GM04504 (cell line): ENCODE measurements around the gene MECR.
"Not testable (repeated sequence)": the region's sequence is repeated elsewhere in the genome, so short reads cannot be mapped to it uniquely, and the experiment has no call there.

Source experiments
- DNase-seq: peaks from one replicate; pipeline ENCODE4 v3.0.0-alpha.2; 2012; ENCODE audit warnings: low read depth

MECR gene

DNA sequence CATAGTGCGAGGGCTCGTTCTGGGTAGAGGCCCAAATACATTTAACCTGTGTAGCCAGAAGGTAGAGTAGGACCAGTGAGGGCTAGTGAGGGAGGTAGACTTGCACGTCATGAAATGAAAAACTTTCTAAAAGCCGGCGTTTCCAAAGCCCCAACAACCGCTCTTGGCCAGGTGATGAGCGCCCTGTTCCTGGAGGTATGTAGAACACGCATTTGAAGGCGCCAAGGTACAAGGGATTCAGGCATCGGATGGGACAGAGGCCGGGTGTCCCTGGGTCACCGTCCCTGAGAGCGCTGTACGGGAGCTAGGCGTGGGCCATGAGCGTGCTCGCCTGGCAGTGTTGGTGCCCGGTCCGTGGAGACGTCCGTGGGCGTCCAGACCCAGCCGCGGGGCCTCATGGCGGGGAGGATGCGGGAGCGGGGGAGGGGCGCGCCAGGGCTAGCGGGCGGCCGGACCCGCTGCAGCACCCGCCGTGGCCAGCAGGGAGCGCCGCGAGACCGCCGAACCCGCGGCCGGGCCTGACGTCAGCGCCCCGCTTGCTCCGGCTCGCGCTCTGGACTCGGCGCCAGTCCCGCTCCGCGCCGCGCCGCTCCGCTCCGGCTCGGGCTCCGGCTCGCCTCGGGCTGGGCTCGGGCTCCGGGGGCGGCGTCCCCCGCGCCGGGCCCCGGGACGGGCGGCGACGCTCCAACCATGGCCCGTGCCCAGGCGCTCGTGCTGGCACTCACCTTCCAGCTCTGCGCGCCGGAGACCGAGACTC lies 5.4 kb upstream of the MECR start, which contains the start of gene PTPRU:
PTPRU (plus strand) TSS at position 568 of the 757 bp plus-strand sequence; CDS start at position 691, 123 bp downstream.
- no peak for DNase-seq

DNA sequence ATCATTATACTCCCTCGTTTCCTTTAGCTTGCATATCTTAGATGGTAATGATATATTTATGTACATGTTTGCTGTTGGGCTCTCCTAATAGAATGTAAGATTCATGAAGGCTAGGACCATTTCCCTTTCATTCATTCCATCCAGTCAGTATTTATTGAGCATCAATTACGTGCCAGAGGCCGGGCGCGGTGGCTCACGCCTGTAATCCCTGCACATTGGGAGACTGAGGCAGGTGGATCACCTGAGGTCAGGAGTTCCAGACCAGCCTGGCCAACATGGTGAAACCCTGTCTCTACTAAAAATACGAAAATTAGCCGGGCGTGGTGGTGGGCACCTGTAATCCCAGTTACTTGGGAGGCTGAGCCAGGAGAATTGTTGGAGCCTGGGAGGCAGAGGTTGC lies 4.1 kb upstream of the MECR start:
- not testable (repeated sequence) for DNase-seq

DNA sequence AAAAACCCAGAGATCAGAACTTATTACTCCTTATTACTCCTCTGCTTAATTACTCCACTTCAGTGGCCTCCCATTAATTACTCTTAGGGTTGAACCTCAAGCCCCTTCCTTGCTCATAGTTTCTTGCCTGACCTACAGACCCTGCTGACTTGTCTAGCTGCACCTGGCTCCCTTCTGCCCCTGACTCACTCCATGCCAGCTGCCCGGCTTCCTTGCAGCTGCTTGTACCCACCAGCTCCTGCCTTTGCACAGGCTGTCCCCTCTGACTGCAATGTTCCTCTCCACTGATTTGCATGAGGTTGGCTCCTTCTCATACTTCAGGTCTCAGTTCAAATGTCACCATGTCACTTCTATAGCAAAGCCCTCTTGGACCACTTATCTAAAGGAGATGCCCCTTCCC lies 3.7 kb upstream of the MECR start:
- no peak for DNase-seq

DNA sequence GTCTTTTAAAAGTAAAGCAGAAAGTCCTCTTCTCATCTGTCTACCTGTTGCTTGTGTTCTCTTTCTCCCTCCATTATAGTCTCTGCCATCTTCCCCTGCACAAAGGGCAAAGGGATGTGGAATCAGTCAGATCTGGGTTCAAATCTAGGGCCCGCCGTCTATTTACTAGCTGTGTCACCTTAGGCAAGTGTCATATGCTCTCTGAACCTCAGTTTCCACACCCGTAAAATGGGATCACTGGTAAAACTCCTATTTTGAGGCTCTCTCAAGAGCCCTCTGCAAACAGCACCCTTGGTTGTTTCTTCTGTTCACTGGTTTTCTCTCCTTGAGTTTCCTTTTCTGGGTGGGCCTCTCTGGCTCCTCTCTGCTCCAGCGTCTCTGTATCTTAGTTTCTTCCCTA lies 3.0 kb upstream of the MECR start:
- DNase-seq, result no peak

DNA sequence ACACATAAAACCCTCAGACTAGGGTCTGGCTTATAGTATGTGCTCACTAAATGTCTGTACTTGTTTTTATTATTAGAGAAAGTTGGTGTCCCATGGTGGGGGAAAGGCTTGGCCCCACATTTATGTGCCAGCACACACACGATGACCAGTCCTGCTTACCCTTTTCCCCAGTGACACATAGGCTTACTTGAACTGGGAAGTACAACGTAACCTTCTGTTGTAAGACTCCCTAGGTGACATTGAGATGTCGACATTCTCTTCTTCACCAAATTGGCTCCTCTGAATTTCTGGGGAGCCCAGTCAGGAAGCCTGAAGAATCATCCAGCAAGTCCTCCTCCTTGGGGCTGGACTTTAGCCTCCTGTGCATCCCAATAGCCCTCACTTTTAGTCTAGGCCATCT lies 1.7 kb upstream of the MECR start:
- DNase-seq, result no peak

DNA sequence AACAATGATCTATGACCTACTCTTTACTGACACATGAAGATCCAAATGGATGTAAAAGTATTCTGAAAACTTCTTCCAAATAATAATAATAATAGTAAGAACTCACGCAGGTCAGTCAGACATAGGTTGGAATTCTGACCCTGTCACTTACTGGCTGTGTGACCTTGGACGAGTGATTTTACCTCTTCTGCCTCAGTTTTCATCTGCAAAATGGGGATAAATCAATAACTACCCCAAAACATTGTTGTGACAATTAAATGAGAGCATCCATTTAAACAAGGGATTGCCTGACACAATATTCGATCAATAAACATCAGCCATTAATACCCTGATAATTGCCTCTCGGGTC lies 556 bp downstream of the MECR start:
- DNase-seq, result no peak

DNA sequence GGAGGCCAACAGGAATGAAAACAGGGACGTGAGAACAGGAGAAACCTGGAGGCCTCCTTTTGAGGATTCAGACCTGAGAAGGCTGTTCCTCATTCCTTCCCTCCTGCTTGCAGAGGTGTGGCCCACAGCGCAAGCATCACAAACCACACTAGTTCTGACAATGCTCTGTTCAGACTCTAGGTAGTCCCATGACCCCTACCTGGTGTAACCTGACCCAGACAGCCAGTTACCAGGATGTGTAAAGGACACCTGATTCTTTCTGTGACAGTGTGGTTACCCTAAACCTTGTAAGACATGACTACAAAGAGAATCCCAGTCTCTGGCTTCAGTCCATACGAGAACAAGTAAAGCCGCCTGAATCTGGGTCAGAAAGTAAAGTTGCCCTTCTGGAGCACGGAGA lies 3.2 kb downstream of the MECR start:
- DNase-seq, result no peak

DNA sequence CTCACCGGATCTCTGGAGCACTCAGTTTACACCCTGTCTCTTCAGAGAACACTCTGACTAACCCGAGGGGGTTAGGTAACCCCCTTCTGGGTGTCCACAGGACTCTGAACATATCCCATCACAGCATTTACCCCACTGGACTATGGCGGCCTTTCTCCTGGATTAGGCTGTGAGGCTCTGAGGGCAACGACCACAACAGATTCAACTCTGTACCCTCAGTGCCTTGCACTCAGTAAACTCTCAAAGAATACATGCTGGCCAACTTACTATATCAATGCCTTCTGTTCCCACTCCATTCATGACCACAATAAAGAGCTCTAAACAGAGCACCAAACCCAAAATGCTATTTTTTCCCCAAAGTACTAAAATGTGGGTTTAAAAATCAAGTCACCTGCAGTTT lies 5.4 kb downstream of the MECR start:
- DNase-seq, result no peak

DNA sequence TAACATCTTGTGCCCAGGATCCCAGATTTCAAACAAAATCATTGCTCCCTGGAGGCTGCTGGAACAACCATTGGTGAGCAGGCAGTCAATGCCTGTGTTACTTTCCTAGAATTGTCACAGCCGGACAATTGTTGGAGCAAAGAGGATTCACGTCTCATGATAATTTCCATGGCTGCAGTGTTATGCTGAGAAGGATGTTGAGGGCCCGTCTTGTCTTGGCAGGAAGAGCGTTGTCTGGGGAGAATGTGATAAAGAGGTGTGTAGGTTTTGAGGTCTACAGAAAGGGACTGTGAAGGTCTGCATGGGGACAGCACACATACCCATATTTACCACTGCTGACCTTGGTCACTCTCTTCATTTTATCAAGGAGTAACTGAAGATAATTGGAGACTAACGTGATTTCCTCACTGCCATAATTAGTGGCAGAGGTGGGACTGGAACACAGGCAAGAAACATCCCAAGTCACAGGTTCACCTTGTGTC lies 6.3 kb downstream of the MECR start:
- no peak for DNase-seq

DNA sequence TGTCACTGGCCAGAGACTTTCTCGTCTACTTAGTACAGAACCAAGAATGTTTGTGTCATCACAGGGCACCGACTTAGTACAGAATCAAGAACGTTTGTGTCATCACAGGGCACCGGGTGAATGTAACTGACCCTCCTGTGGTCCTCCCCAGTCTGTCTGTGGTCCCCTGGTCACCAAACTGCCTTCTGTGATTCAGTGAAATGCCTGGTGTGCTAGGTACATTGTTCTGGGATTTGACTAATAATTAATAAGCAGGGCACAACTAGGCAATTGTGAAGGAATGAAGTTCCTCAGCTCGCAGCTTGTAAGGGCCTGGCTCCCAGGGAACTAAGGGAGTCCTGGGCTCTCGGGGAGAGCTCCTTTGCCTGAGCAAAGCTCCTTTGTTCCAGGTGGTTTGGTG lies 7.2 kb downstream of the MECR start:
- DNase-seq, result no peak

DNA sequence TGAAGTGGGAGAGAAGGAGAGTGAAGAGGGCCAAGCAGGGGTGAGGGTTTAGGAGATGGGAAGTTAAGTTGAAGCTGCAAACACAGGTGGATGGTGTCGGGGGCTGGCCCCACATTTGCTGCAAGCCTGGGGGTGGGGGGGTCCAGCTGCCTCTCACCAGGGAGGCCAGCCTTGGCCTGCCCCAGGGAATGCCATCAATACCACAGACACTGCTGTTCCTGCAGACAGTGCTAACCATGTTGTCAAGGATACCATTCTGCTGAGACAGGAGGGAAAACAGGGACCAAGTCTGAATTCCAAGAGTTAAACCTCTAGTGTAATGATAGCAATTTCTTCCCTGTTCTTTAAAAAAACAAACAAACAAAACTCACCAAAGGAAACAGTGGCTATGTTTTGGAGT lies 8.0 kb downstream of the MECR start:
- DNase-seq, result no peak

DNA sequence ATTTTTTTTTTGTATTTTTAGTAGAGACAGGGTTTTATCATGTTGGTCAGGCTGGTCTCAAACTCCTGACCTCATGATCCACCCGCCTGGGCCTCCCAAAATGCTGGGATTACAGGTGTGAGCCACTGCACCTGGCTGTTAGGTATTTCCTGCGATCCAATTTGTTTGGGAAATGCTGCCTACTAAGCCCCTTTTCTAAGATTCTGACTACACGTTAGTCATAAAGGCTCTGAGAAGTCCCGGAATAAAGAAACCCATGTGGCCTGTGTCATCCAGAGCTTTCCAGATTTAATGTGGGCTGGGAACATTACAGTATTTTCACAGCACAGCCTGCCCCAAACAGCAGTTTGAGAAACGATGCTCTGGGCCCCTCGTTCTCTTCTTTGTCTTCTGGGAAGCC lies 8.5 kb downstream of the MECR start:
- not testable (repeated sequence) for DNase-seq

DNA sequence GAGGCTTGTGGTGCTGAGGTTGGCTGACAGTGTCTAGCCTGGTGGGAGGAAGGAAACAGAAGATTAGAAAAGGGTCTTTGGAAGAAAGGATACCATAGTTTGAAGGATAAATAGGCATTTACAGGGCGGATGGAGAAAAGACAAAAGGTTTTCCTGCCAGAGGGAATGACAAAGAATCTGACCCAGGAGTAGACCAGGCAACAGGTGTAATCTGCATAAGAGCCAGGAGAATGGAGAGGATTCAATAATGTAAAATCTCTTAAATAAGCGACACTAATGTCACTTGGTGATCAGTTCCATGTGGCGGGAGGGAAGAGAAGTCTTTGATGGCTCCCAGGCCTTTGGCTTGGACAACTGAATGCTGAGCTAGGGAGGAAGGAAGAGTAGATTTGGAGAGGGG lies 9.4 kb downstream of the MECR start:
- DNase-seq, result no peak

DNA sequence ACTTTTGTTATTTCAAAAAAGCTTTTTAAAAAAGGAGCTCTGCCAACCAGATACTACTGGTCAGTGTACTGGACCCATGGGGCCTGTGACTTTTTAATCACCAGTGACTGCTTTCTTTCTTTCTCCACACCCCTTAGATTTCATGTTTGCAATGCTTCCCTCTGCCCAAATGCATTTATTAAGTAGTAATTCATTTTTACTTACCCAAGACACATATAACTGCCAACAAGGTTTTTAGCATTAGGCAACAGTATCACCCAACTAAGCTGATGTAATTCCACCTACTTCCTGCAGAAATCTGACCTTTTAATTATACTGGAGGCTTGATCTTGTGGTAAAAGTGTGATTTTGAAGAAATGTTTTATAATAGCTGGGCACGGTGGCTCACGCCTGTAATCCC lies 12.5 kb downstream of the MECR start:
- peak; percentile 48 for DNase-seq

DNA sequence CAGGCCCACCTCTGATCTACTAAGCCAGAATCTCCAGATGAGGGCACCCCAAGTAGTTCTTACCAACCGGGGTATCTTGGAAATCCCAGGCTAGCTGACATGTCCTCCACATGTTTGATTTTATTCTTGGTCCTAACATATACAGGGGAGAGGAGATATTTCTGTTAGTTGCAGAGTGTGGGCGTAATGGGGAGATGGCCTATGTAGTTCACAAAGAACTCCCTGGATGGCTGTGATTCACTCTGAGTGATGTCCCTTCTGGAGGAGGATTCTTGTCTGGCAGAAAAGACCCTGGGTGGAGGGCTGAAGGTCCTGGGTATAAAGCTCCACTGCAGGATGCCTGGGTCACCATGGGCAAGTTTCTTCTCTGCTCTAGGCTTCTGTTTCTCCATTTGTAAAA lies 13.1 kb downstream of the MECR start:
- no peak for DNase-seq

DNA sequence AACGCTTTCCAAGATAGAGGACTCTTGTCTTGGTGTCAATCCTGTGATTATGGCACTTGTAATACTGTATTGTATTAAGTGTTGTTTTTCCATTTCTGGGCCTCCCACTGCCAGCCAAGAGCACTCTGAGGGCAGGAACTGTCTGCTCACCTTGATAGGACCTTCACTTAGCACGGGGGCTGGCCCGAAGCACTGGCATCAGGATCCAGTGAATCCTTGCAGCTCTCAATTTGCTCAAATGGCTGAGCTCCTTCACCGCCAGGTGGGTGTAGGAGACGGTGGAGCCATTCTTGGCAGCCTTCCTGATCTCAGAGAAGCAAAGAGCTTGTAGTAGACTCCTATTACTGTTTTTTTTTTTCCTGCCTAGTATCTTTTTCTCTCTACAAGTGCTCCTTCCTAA lies 17.7 kb downstream of the MECR start:
- DNase-seq, result no peak

DNA sequence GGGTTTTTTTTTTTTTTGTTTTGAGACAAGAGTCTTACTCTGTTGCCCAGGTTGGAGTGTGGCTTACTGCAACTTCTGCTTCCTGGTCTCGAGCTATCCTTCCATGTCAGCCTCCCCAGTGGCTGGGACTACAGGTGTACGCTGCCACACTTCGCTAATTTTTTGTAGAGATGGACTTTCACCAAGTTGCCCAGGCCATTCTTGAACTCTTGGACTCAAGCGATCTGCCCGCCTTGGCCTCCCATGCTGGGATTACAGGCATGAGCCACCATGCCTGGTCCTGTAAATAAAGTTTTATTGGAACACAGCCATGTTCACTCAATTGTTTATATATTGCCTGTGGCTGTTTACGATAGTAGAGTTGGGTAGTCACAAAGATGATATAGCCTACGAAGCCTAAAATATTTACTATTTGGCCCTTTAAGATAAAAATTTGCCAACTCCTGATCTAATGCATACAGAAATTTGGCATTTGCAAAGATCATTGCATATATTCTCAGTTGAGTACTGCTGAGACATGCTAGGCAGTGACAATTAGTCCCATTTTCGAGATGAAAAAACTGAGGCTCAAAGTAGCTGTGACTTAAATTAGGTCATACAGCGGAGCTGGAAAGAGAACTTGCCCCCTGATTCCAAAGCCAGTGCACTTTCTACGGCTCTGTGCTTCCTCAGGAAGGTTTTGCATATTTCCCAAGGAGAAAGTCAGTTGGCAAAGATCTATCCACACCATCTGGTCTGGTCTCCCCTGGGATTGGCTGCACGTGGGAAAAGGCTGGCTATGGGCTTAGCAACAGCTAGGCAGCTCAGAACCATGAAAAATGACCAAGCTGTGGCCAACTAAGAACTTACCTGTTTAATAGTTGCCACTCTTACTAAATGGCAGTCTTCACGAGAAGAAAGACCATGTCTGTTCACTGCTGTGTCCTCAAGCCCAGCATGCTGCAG lies 19.4 kb downstream of the MECR start:
- DNase-seq, result peak; percentile 19

DNA sequence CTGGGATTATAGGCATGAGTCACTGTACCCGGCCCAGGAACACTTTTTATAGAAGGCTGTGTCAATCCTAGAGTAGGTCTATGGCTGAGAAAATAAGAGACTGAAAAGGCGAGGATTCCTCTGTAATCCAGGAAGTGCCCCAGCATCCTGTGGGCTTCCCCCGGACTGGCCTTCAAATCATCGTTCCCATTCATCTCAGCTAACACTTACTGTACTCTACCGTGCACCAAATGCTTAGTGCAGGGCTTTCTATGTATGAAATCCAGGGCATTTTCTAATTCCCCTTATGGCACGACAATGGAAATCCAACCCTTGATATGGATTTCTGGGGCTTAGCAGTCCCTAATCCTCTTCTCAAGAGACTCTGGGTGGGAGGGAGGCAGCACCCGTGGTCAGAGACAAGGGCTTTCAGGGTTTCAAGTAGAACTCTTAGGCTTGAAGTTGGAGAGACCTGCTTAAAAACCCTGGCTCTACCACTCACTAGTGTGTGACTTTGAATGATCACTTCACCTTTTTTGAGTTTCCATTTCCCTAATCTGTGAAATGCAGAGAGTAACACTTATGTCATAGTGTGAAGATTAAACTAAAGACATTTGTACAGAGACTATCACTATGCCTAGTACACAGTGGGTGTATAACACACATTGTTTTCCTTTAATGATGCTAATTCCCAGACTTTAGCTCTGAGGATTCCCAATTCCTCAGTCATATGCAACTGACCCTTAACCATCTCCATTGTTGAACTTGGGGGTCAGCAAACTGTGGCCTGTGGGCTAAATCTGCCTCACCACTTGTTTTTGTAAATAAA lies 20.3 kb downstream of the MECR start:
- no peak for DNase-seq

DNA sequence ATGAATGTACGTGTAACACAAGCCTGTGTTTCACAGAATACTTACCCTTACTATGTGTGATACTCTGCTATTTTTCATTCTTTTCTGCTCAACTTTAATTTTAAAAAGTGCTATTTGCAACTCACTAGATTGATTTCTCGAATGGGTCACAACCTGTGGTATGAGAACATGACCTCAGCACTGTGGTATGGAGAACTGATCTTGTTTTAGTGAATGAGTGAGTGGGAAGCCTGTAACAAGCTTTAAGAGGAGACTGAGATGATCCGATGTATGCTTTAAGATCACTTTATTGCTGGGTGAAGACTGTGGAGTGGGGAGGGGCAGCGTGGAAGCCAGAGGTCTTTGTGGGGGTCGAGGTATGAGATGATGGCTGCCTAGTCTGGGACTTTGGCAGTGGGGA lies 21.6 kb downstream of the MECR start:
- no peak for DNase-seq

DNA sequence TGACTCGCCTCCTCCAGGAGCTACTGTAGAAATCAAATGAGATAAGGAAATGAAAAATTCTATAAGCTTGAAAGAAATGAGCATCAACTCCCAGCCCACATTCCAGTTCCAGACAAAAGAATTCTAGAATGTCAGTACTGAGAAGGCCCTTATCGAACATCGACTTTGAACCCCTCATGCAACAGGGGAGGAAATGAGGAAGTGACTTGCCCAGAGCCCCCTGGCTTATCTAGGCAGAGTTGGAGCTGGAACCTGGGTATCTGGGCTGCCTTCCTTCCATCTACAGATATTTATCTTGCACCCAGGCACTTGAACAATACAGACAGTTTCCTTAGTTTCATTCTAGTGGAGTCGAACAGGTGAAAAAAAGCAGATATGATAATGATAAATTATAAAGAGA lies 22.3 kb downstream of the MECR start:
- DNase-seq, result no peak

DNA sequence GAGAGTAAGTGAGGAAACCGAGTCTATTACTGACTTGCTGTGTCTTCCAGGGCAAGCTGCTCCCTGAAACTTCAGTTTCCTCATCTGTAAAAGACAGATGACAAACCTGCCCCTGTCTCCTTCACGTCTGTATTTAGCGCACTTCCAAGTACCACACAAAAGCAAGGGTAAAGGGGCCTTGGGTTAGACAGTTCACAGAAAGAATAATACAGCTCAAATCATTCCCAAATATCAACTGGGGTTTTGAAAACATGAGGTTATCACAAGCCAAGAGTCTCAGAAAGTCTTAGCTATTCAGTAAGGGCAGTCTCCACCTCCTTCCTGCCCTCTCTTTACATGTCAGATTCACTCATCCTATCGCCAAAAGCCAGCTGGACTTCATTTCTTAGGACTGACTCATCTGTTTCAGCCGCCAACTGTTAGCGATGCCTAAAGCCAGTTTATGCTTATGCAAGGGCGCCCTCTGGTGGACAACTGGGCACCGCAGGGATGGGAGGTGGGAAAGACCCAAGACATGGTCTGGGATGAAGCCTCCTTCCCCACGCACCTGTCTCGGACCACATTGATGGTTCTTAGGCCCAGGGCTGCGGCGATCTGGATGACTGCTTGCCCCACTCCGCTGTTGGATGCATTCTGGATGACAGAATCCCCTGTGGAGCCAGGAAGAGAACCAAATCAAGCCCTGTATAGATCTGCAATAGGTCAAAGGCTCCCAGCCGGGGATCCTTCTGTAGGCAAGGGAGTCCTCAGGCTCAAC lies 28.0 kb downstream of the MECR start:
- peak; percentile 95 for DNase-seq

DNA sequence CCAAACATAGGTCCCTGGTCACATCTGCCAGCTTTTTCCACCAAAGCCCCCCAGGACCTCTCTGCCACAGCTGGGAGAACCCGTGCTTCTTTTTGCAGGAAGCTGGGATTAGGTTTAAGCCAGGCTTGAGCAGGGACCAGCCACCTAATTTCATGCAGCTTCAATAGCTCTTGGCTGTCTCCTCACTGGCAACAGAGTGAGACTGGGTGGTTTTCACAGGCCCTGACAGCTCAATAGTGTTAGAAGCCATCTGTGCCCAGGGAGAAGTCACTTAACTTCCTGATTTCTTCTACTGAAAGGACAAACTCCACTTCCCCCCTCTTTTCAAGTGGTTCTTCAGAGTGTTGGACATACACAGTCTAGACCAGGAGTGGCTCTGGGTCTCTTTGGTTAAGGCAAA lies 28.7 kb downstream of the MECR start:
- DNase-seq, result no peak
